Motor neuron (in vitro differentiated cells): ENCODE results near the gene TAPBP. TPM values are rescaled to one million over a fixed set of nuclear protein-coding genes. Genes with fewer than 3 reads are reported as not detected.
"Not testable (repeated sequence)": the region's sequence is repeated elsewhere in the genome, so short reads cannot be mapped to it uniquely, and the experiment has no call there.

Experiments
- ATAC-seq, 8 experiments: fragments of 200-7000 bp; cut with Tn5 transposase; replicated peaks in 6 of 8; 2 replicates each; pipeline ENCODE4 v1.8.0; 2021; ENCODE audit warnings: mild to moderate bottlenecking in 8 of 8, moderate library complexity in 8 of 8
- H3K27ac ChIP-seq, 2 donors: fragments of 250-450 bp; sonication (Bioruptor Pico); 2 replicates each; pipeline ENCODE4 v1.9.0; 2021; ENCODE audit warnings: antibody characterized with exemption in 2 of 2, mild to moderate bottlenecking in 2 of 2, moderate library complexity in 1 of 2
- H3K4me1 ChIP-seq, 2 donors: fragments of 250-450 bp; sonication (Bioruptor Pico); replicated peaks in 1 of 2; 2 replicates each; pipeline ENCODE4 v1.6.1; 2021; ENCODE audit warnings: antibody characterized with exemption in 2 of 2, mild to moderate bottlenecking in 2 of 2, moderate library complexity in 1 of 2
- H3K4me3 ChIP-seq, 5 donors: fragments of 250-450 bp; sonication (Bioruptor Pico); 2 replicates each; pipeline ENCODE4 v1.9.0; 2021; ENCODE audit warnings: antibody characterized with exemption in 5 of 5, mild to moderate bottlenecking in 5 of 5, moderate library complexity in 4 of 5
- WGBS, 10 experiments: fragments of 450-650 bp; shearing (Covaris generic); methylation state at CpG; one replicate each; pipeline ENCODE4 v1.0.0; 2022; 5-methylcytosine and 5-hydroxymethylcytosine counted together
- in situ Hi-C, 9 experiments: fragments of 400-800 bp; cut with MboI; loops; one replicate each; pipeline ENCODE4 v1.15.0; 2021; ENCODE audit warnings: low sequenced_read_pairs in 9 of 9, low pct_unique_long_range_greater_than_20kb in 2 of 9; ENCODE audit not compliant: unreplicated experiment in 9 of 9
- total RNA-seq, 8 experiments: library from RNA; unstranded; fragments of 300-600 nt; gene quantifications; 2 replicates each; pipeline versions ENCODE4 v1.2.3 to v1.2.4, GENCODE V29; 2022

The TAPBP gene
- total RNA-seq, 8 experiments from 2014 or later = 5.2 to 95.0 (median 41.9) TPM

GRCh38 chr6:33288141-33288920 is 25.5 kb downstream of the TAPBP start:
- H3K27ac ChIP-seq = peak overlapping the region in 1 of 2 donors; percentile 76
- 0 to 49% (median 14%) methylated on average over 2 to 14 of the region's 21 CpGs; no CpG with 5 or more reads in 2 of the 10 experiments for WGBS, 10 experiments
- in situ Hi-C loops = no loop called here
- H3K4me1 ChIP-seq = peaks cover 7 to 12% of the 10 kb centered on the region in 2 donors
- peak overlapping the region; percentile 80 to 94 (median 89) for H3K4me3 ChIP-seq
- peak in 3 of 8 experiments; percentile 2 to 6 (median 5) for ATAC-seq

DNA sequence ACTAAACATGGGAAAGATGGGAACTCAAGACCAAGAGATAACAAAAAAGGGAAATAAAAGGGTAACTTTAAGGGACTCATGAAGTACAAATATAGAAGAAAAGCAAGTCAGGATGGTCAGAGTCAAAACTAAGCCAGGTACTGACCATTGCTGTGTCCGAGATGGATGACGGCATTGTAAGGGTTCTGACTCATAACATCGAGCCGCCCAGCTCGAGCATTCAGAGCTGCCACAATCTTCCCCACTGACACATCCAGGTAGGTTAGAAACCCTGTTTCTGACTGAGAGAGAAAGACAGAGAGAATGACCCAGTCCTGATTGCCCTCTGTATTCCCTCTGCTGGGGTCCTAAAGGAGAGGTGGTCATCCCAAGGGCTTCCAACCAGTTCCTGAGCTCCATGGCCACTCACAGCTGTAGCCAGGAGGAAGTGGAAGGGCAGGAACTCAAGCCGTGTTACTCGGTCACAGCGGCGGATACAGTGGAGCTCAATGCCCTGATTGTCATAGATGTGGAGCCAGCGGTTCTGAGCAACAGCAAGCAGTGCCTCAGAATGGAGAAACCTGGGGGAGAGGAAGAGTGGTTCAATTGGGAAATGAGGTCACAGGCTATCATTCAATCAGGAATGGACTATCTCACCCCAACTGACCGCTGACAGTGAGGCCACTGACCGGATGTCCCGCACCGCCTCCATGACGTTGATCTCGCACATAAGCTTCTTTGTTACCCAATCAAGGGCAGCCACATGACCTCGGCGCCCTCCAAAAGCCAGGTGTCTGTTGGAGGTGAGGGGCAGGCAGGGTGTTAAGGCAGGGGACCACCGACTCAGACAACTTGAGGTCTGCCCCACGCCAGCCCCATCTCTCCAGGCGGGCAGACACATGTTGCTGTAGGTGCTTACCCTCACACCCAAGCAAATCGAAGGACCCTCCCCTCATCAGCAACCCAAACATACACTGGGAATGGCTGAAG is 26.6 kb downstream of the TAPBP start:
- Histone ChIP-seq H3K4me1 (peaks cover 7 to 12% of the 10 kb centered on the region in 2 donors), H3K4me3 (no peak overlapping the region), H3K27ac (no peak overlapping the region)
- whole genome bisulfite sequencing, 10 experiments = 86 to 100% (median 96%) methylated on average over 1 to 10 of the region's 22 CpGs
- ATAC-seq = no peak
- in situ Hi-C loops = no loop called here

GRCh38 chr6:33285214-33285613 is 28.7 kb downstream of the TAPBP start:
- ATAC-seq, in situ Hi-C loops, H3K4me3 ChIP-seq, H3K4me1 ChIP-seq, H3K27ac ChIP-seq: not testable (repeated sequence)
- 53 to 100% (median 100%) methylated on average over 1 to 4 of the region's 4 CpGs; no CpG with 5 or more reads in 3 of the 10 experiments for WGBS, 10 experiments

GRCh38 chr6:33280539-33280938 is 33.3 kb downstream of the TAPBP start:
- 60 to 80% methylated on average over 1 of the region's 6 CpGs; no CpG with 5 or more reads in 8 of the 10 experiments for WGBS, 10 experiments
- in situ Hi-C loops = no loop called here
- Histone ChIP-seq H3K4me3 (no peak overlapping the region), H3K4me1 (peaks cover 14 to 20% of the 10 kb centered on the region in 2 donors), H3K27ac (no peak overlapping the region)
- ATAC-seq = no peak

DNA sequence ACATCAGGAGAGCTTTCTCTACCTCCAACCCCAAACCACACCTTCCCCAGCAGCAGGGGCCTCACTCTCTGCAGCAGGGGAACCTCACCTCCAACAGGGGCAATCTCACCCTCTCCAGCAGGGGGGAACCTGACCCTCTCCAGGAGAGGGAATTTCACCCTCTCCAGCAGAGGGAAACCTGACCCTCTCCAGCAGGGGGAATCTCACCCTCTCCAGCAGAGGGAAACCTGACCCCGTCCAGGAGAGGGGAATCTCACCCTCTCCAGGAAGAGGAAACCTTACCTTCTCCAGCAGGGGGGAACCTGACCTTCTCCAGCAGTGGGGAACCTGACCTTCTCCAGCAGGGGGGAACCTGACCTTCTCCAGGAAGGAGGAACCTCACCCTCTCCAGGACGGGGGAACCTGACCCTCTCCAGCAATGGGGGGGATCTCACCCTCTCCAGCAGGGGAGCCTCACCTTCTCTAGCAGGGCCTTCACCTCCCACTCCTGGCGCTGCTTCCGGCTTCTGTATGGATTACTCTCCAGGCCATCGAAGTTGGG is 33.8 kb downstream of the TAPBP start:
- peak in 3 of 8 experiments; percentile 3 to 52 (median 5) for ATAC-seq
- Histone ChIP-seq H3K4me3 (no peak overlapping the region), H3K4me1 (peaks cover 19 to 23% of the 10 kb centered on the region in 2 donors), H3K27ac (no peak overlapping the region)
- in situ Hi-C loops = no loop called here
- WGBS, 10 experiments = 43 to 100% (median 81%) methylated on average over 1 to 2 of the region's 5 CpGs; no CpG with 5 or more reads in 6 of the 10 experiments

DNA sequence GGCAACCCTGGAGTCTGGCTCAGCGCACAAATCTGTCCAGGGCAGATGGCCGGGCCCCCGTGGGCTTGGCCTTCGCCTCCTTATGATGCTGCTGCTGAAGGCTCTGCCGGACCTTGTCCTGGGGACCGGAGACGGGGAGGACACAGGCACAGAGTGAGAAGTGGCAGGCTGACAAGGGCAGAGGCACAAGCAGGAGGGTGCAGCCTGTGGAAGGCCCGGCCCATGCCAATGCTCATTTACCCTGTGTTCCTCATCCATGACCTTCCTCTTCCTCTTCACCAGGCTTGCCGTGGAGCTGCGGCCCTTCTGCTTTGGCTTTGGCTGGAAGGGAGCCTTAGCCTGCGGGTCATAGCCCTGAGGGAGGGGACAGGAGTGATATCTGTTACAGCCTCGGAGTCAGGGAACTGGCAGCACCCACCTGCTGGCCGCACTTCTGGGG is 34.6 kb downstream of the TAPBP start:
- in situ Hi-C loops = no loop called here
- WGBS, 10 experiments = 80 to 100% (median 87%) methylated on average over 1 to 8 of the region's 13 CpGs; no CpG with 5 or more reads in 3 of the 10 experiments
- H3K4me3 ChIP-seq = no peak overlapping the region
- H3K27ac ChIP-seq = no peak overlapping the region
- H3K4me1 ChIP-seq = peaks cover 25 to 30% of the 10 kb centered on the region in 2 donors
- no peak for ATAC-seq

DNA sequence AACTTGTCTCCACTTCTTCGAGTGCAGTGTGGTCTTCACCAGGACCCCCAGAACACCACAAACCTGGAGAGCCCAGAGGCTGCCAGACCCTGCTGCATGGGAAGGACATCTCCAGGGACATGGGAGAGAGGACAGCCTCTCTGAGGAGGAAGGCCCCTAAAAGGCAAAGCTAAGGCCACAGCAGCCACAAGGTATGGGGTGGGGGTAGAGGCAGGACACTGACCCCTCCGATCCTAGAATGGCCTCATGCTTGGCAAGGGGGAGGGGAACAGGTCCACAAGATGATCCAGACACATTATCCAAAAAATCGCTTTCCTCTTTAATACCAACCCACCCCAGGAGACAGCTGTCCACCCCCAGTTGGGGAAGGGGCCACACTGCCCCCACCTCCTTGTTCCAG is 35.1 kb downstream of the TAPBP start:
- 83 to 100% methylated on average over 1 of the region's 3 CpGs; no CpG with 5 or more reads in 8 of the 10 experiments for WGBS, 10 experiments
- no peak overlapping the region for H3K27ac ChIP-seq
- ATAC-seq = no peak
- H3K4me3 ChIP-seq = no peak overlapping the region
- peaks cover 30 to 35% of the 10 kb centered on the region in 2 donors for H3K4me1 ChIP-seq
- in situ Hi-C loops = no loop called here

- 20 to 97% (median 83%) methylated on average over 1 to 5 of the region's 9 CpGs; no CpG with 5 or more reads in 4 of the 10 experiments for WGBS, 10 experiments
- no peak for ATAC-seq
- Histone ChIP-seq H3K4me1 (peaks cover 32 to 39% of the 10 kb centered on the region in 2 donors), H3K4me3 (peak overlapping the region in 1 of 5 donors; percentile 41), H3K27ac (peak overlapping the region in 1 of 2 donors; percentile 79)
- in situ Hi-C loops = no loop called here
Observed at GRCh38 chr6:33278392-33278741, 35.5 kb downstream of the TAPBP start.

DNA sequence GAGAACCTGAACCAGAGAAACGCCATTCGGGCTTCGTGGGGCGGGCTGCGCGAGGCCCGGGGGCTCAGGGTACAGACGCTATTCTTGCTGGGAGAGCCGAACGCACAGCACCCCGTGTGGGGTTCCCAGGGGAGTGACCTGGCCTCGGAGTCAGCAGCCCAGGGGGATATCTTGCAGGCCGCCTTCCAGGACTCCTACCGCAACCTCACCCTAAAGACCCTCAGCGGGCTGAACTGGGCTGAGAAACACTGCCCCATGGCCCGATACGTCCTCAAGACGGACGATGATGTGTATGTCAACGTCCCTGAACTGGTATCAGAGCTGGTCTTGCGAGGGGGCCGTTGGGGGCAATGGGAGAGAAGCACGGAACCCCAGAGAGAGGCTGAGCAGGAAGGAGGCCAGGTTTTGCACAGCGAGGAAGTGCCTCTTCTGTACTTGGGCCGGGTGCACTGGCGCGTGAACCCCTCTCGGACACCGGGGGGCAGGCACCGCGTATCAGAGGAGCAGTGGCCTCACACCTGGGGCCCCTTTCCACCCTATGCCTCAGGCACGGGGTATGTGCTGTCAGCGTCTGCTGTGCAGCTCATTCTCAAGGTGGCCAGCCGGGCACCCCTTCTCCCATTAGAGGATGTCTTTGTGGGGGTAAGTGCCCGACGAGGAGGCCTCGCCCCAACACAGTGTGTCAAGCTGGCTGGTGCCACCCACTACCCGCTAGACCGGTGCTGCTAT is 36.1 kb downstream of the TAPBP start:
- in situ Hi-C loops = no loop called here
- peak overlapping the region; percentile 76 to 79 for H3K27ac ChIP-seq

DNA sequence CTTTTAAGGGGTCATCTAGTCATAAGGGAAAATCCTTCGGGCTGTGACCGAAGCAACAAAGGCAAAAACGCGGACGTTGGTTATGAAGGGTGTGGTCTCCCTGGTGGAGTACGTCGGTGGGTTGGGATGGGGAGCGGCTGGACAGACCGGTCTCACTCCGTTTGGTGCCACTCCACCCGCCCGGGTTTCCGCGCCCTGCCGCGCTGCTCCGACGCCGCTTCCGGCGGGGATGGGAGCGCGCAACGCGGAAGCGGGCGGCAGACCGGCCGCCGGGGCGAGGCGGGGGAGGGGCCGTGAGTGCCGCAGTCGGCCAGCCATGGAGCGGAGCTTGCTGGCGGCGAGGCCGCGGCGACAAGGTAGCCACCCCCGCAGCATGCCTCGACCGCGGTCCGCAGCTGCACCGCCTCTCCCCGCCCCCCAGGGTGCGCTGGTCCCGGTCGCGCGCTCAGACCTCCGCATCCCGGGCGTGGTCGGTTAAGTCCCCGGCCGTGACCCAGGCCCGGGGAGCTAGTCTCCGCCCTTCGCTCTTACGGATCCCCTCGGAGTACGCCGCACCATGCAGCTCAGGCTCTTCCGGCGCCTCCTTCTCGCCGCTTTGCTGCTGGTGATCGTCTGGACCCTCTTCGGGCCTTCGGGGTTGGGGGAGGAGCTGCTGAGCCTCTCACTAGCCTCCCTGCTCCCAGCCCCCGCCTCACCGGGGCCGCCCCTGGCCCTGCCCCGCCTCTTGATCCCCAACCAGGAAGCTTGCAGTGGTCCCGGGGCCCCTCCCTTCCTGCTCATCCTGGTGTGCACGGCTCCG is 36.8 kb downstream of the TAPBP start, which contains the start of gene B3GALT4:
Gene B3GALT4 (plus strand): TSS at position 260 of the 799 bp plus-strand sequence. CDS start 297 bp downstream, at position 557.
- Histone ChIP-seq H3K4me3 (peak within 1 kb of the TSS; percentile 36 to 48 (median 38)), H3K4me1 (peaks cover 39 to 47% of the 10 kb centered on the region in 2 donors), H3K27ac (peak within 1 kb of the TSS; percentile 76 to 79)
- peak; percentile 66 to 85 (median 82) for ATAC-seq
- WGBS, 10 experiments = 0 to 6% (median 0%) methylated on average over 3 to 12 of the region's 80 CpGs; no CpG with 5 or more reads in 4 of the 10 experiments
- in situ Hi-C loops = no loop called here

More for the DNA sequence above, 36.1 kb downstream of the TAPBP start:
- WGBS, 10 experiments = 40 to 74% (median 48%) methylated on average over 1 to 10 of the region's 39 CpGs; no CpG with 5 or more reads in 4 of the 10 experiments
- Histone ChIP-seq H3K4me3 (peak overlapping the region; percentile 36 to 48 (median 38)), H3K4me1 (peaks cover 38 to 45% of the 10 kb centered on the region in 2 donors)
- peak in 5 of 8 experiments; percentile 1 to 12 (median 7) for ATAC-seq

DNA sequence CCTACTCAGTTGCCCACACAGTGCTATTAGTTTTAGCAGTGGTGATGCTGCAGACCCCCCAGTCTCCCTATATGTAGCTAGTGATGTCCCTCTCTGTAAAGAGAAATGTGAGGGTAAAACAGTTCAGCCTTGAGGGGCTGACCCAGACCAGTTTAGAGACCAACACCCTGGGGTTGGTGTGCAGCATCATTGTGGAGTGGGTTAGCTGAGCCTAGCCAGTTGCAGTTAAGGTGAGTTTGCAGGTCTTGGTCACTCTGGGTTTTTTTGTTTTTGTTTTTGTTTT is 37.4 kb downstream of the TAPBP start:
- H3K27ac ChIP-seq = peak overlapping the region; percentile 76 to 79
- ATAC-seq = no peak

More for the DNA sequence above, 37.4 kb downstream of the TAPBP start:
- Histone ChIP-seq H3K4me3 (peak overlapping the region; percentile 36 to 48 (median 38)), H3K4me1 (peaks cover 39 to 47% of the 10 kb centered on the region in 2 donors)
- in situ Hi-C loops = no loop called here
